Measurements from ENCODE around the gene PPP1R36.

Gene PPP1R36

DNA sequence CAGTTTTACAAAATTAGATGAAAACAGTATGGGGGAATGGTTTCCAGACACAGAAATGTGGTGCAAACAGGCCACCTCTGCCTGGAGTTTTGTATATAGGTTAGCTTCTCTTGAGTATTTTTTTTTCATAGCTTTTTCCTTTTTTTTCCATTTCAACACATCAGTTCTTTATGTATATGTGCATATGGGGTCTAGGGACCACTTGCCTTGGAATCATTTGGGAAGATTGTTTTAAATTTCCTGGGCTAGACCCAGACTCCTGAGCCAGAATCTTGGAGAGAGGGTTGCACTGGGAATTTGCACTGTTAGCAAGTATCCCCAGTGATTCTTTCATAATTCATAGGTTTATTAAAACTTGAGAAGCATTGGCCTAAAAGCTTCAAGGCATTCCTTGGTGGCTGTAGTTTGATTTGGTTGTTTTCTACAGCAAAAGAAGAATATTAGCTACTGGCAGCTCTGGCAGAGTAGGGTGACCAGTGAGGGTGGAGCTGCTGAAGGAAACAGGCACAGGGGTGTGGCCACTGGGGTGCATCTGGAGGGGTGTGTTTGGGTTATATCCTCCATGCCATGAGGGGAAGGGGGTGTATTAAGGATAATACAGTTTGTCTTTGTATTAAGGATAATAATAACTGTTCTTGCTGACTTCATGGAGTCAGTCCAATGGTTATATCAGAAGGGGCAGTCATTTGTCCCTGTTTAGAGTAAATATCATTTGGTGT lies 22.8 kb downstream of the PPP1R36 start:
- Histone ChIP-seq H3K27ac (ENCODE audit: low read depth, low read length) (no peak overlapping the region), H3K36me3 (ENCODE audit: low read length) (no peaks in the 10 kb centered on the region), H3K79me2 (ENCODE audit: insufficient read depth, low read length) (no peaks in the 10 kb centered on the region), H3K9me2 (replicated peaks; ENCODE audit: insufficient read depth, low read length) (no peaks in the 10 kb centered on the region), H3K27me3 (ENCODE audit: low read length) (no peaks in the 10 kb centered on the region), H3F3A (ENCODE audit: insufficient read depth) (no peaks in the 10 kb centered on the region), H3K4me2 (ENCODE audit: low read depth, low read length, poor library complexity, severe bottlenecking) (no peak overlapping the region), H3K9ac (ENCODE audit: low read length) (no peak overlapping the region), H3K4me3 (ENCODE audit: insufficient read depth, low read length, poor library complexity, severe bottlenecking) (no peak overlapping the region), H2AFZ (ENCODE audit: low read depth, low read length, severe bottlenecking) (no peak overlapping the region), H3K9me3 (ENCODE audit: insufficient read depth, low read length) (no peaks in the 10 kb centered on the region), H4K20me1 (ENCODE audit: low read depth, low read length) (no peaks in the 10 kb centered on the region)
- TF ChIP-seq EZH2phosphoT487 (conservative IDR thresholded peaks at IDR 0.05; ENCODE audit: low read length) (no peak), CTCF (IDR thresholded peaks at IDR 0.05; ENCODE audit: insufficient read depth, low read length, poor library complexity, severe bottlenecking) (no peak)

DNA sequence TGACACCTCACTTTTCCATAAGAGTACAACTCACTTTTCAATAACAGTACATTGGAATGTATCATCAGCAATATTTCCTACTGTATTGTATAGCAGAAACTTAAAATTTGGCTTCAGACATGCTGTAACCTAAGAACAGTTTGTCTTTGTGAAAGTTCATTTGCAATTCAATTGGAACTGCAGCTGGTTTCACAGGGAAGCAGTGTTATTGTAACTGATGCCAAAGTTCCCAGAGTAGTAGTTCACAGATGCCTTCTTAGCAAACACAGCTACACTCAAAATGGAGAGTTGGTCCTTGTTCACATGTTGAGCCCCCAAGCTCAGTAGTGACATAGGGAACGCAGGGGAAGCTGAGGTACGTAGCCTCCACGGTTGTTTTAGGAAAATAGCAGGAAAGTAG lies 23.3 kb downstream of the PPP1R36 start:
- Histone ChIP-seq H3K4me3 (ENCODE audit: insufficient read depth, low read length, poor library complexity, severe bottlenecking) (no peak overlapping the region), H3K9me3 (ENCODE audit: insufficient read depth, low read length) (no peaks in the 10 kb centered on the region), H3K36me3 (ENCODE audit: low read length) (no peaks in the 10 kb centered on the region), H4K20me1 (ENCODE audit: low read depth, low read length) (no peaks in the 10 kb centered on the region), H3K9me2 (replicated peaks; ENCODE audit: insufficient read depth, low read length) (no peaks in the 10 kb centered on the region), H3K9ac (ENCODE audit: low read length) (no peak overlapping the region), H2AFZ (ENCODE audit: low read depth, low read length, severe bottlenecking) (no peak overlapping the region), H3K4me2 (ENCODE audit: low read depth, low read length, poor library complexity, severe bottlenecking) (no peak overlapping the region), H3K27me3 (ENCODE audit: low read length) (no peaks in the 10 kb centered on the region), H3K79me2 (ENCODE audit: insufficient read depth, low read length) (no peaks in the 10 kb centered on the region), H3F3A (ENCODE audit: insufficient read depth) (no peaks in the 10 kb centered on the region), H3K27ac (ENCODE audit: low read depth, low read length) (no peak overlapping the region)
- TF ChIP-seq CTCF (IDR thresholded peaks at IDR 0.05; ENCODE audit: insufficient read depth, low read length, poor library complexity, severe bottlenecking), result no peak

GRCh38 chr14:64574371-64575107 lies 24.8 kb downstream of the PPP1R36 start:
- Histone ChIP-seq H3K27ac (ENCODE audit: low read depth, low read length) (no peak overlapping the region), H2AFZ (ENCODE audit: low read depth, low read length, severe bottlenecking) (no peak overlapping the region), H4K20me1 (ENCODE audit: low read depth, low read length) (no peaks in the 10 kb centered on the region), H3K4me2 (ENCODE audit: low read depth, low read length, poor library complexity, severe bottlenecking) (no peak overlapping the region), H3K79me2 (ENCODE audit: insufficient read depth, low read length) (no peaks in the 10 kb centered on the region), H3F3A (ENCODE audit: insufficient read depth) (no peaks in the 10 kb centered on the region), H3K4me3 (ENCODE audit: insufficient read depth, low read length, poor library complexity, severe bottlenecking) (no peak overlapping the region), H3K27me3 (ENCODE audit: low read length) (no peaks in the 10 kb centered on the region), H3K9me3 (ENCODE audit: insufficient read depth, low read length) (no peaks in the 10 kb centered on the region), H3K9ac (ENCODE audit: low read length) (no peak overlapping the region), H3K36me3 (ENCODE audit: low read length) (no peaks in the 10 kb centered on the region), H3K9me2 (replicated peaks; ENCODE audit: insufficient read depth, low read length) (no peaks in the 10 kb centered on the region)
- TF ChIP-seq CTCF (IDR thresholded peaks at IDR 0.05; ENCODE audit: insufficient read depth, low read length, poor library complexity, severe bottlenecking) (no peak), EZH2phosphoT487 (conservative IDR thresholded peaks at IDR 0.05; ENCODE audit: low read length) (no peak)
